H1 (cell line): Measurements from ENCODE around the gene NT5E. TPM values are rescaled to one million over a fixed set of nuclear protein-coding genes. Genes with fewer than 3 reads are reported as not detected.

Experiments
- CTCF ChIA-PET: fragments of 300-600 bp; sonication (Branson Sonifier 250); formaldehyde crosslinking; loops from one replicate; lab custom pipeline; 2021; ENCODE audit not compliant: partially characterized antibody; lab: Charles Lee
- POLR2A ChIA-PET: fragments of 300-600 bp; sonication (Branson Sonifier 250); formaldehyde crosslinking; loops from one replicate; lab custom pipeline; 2021; ENCODE audit warnings: inconsistent platforms; ENCODE audit not compliant: partially characterized antibody; lab: Charles Lee
- DNase-seq, 2 experiments: peaks; one replicate each; pipeline versions ENCODE4 v3.0.0 to v3.0.0-alpha.2; 2010 to 2022; ENCODE audit warnings: low spot score in 2 of 2, low read depth in 1 of 2, mixed read lengths in 1 of 2
- FAIRE-seq: peaks from 2 replicates; lab custom pipeline; 2011; peaks lifted over from hg19 to GRCh38; lab: Jason Lieb, UNC
- H2AFZ ChIP-seq: 2 replicates; pipeline ENCODE4 v1.8.1; 2012; ENCODE audit warnings: low read length, inconsistent platforms
- H2AK5ac ChIP-seq: 2 replicates; pipeline ENCODE4 v1.6.1; 2013; ENCODE audit warnings: low read depth, low read length
- H2BK120ac ChIP-seq: replicated peaks from 2 replicates; pipeline ENCODE3; 2013; ENCODE audit warnings: low read depth, low read length, inconsistent platforms
- H2BK12ac ChIP-seq: 2 replicates; pipeline ENCODE4 v1.6.1; 2013; ENCODE audit warnings: low read depth, low read length
- H2BK15ac ChIP-seq: 2 replicates; pipeline ENCODE4 v1.6.1; 2013; ENCODE audit warnings: low read length
- H2BK20ac ChIP-seq: 2 replicates; pipeline ENCODE4 v1.6.1; 2013; ENCODE audit warnings: low read length
- H2BK5ac ChIP-seq: 2 replicates; pipeline ENCODE4 v1.6.1; 2013; ENCODE audit warnings: low read depth, low read length
- H3K14ac ChIP-seq: 2 replicates; pipeline ENCODE4 v1.6.1; 2013; ENCODE audit warnings: inconsistent platforms; ENCODE audit not compliant: insufficient read length
- H3K18ac ChIP-seq: 2 replicates; pipeline ENCODE4 v1.6.1; 2013; ENCODE audit warnings: low read length; ENCODE audit errors: extremely low read depth
- H3K23ac ChIP-seq: 2 replicates; pipeline ENCODE4 v1.6.1; 2013; ENCODE audit warnings: inconsistent platforms; ENCODE audit not compliant: insufficient read length
- H3K23me2 ChIP-seq: 2 replicates; pipeline ENCODE4 v1.6.1; 2013; ENCODE audit warnings: low read depth, low read length
- H3K27ac ChIP-seq: 2 replicates; pipeline ENCODE4 v1.6.1; 2011; ENCODE audit warnings: low read depth, low read length, inconsistent platforms
- H3K27me3 ChIP-seq, 4 experiments: replicated peaks in 1 of 4; 1 replicate in 1 of 4; 2 replicates in 3 of 4; pipeline versions ENCODE4 v1.6.1 to v1.8.1; 2011 to 2013; ENCODE audit warnings: low read length in 3 of 4, mild to moderate bottlenecking in 3 of 4, inconsistent platforms in 2 of 4, mixed read lengths in 2 of 4, moderate library complexity in 1 of 4; ENCODE audit not compliant: control insufficient read depth in 3 of 4, insufficient read depth in 3 of 4; ENCODE audit errors: extremely low read depth in 1 of 4
- H3K36me3 ChIP-seq, 4 experiments: 2 replicates each; pipeline versions ENCODE4 v1.6.1 to v1.8.1; 2011 to 2013; ENCODE audit warnings: mild to moderate bottlenecking in 4 of 4, low read length in 3 of 4, moderate library complexity in 2 of 4, control low read depth in 1 of 4, inconsistent platforms in 1 of 4; ENCODE audit not compliant: insufficient read depth in 4 of 4, control insufficient read depth in 2 of 4
- H3K4ac ChIP-seq: replicated peaks from 2 replicates; pipeline ENCODE3; 2013; ENCODE audit warnings: low read length, low read depth, mixed read lengths, inconsistent platforms; ENCODE audit not compliant: insufficient read length
- H3K4me1 ChIP-seq, 4 experiments: replicated peaks in 1 of 4; 1 replicate in 1 of 4; 2 replicates in 3 of 4; pipeline versions ENCODE4 v1.6.1 to v1.8.1; 2011 to 2013; ENCODE audit warnings: low read length in 3 of 4, inconsistent platforms in 2 of 4, mixed read lengths in 1 of 4; ENCODE audit not compliant: insufficient read depth in 4 of 4, control insufficient read depth in 3 of 4
- H3K4me2 ChIP-seq, 2 experiments: 2 replicates each; pipeline versions ENCODE4 v1.6.1 to v1.8.1; 2011 to 2013; ENCODE audit warnings: low read depth in 2 of 2, low read length in 2 of 2, control low read depth in 1 of 2, inconsistent platforms in 1 of 2, mild to moderate bottlenecking in 1 of 2; ENCODE audit not compliant: insufficient read depth in 1 of 2
- H3K4me3 ChIP-seq, 4 experiments: fragments of 200-600, 300-600 bp in 1 of 4; sonication (generic), shearing (Covaris generic), sonication (Bioruptor Twin) in 1 of 4; 2 replicates each; pipeline versions ENCODE4 v1.5.1 to v1.8.1; 2011 to 2016; ENCODE audit warnings: low read length in 4 of 4, low read depth in 3 of 4, control low read depth in 2 of 4, inconsistent platforms in 2 of 4, mild to moderate bottlenecking in 2 of 4, mixed read lengths in 1 of 4, moderate library complexity in 1 of 4; ENCODE audit not compliant: insufficient read depth in 2 of 4; ENCODE audit errors: extremely low read depth in 1 of 4
- H3K56ac ChIP-seq: replicated peaks from 2 replicates; pipeline ENCODE3; 2013; ENCODE audit warnings: low read depth, mild to moderate bottlenecking, mixed read lengths, low read length, inconsistent platforms; ENCODE audit not compliant: insufficient read length
- H3K79me1 ChIP-seq: 2 replicates; pipeline ENCODE4 v1.6.1; 2013; ENCODE audit warnings: low read depth, low read length, control low read depth
- H3K79me2 ChIP-seq, 2 experiments: 2 replicates each; pipeline versions ENCODE4 v1.6.1 to v1.8.1; 2012 to 2013; ENCODE audit warnings: low read length in 2 of 2, mild to moderate bottlenecking in 2 of 2, inconsistent platforms in 1 of 2; ENCODE audit not compliant: insufficient read depth in 2 of 2, control insufficient read depth in 1 of 2
- H3K9ac ChIP-seq, 4 experiments: replicated peaks in 1 of 4; 1 replicate in 1 of 4; 2 replicates in 3 of 4; pipeline versions ENCODE4 v1.6.1 to v1.8.1; 2011 to 2013; ENCODE audit warnings: low read depth in 3 of 4, low read length in 3 of 4, control low read depth in 2 of 4, mild to moderate bottlenecking in 2 of 4, moderate library complexity in 2 of 4, inconsistent platforms in 1 of 4; ENCODE audit errors: extremely low read depth in 1 of 4
- H3K9me3 ChIP-seq, 2 experiments: 2 replicates each; pipeline versions ENCODE4 v1.6.1 to v1.8.1; 2012 to 2013; ENCODE audit warnings: mild to moderate bottlenecking in 2 of 2, moderate library complexity in 2 of 2, control low read depth in 1 of 2, inconsistent platforms in 1 of 2, low read depth in 1 of 2, low read length in 1 of 2, mixed read lengths in 1 of 2; ENCODE audit not compliant: insufficient read depth in 2 of 2
- H4K20me1 ChIP-seq, 2 experiments: replicated peaks in 1 of 2; 2 replicates each; pipeline versions ENCODE3 to v1.8.1; 2011 to 2013; ENCODE audit warnings: inconsistent platforms in 2 of 2, low read length in 2 of 2, mild to moderate bottlenecking in 1 of 2; ENCODE audit not compliant: insufficient read depth in 2 of 2, control insufficient read depth in 1 of 2
- H4K5ac ChIP-seq: 2 replicates; pipeline ENCODE4 v1.6.1; 2013; ENCODE audit warnings: low read length, low read depth, mixed read lengths, inconsistent platforms; ENCODE audit not compliant: insufficient read length
- H4K8ac ChIP-seq: 2 replicates; pipeline ENCODE4 v1.8.0; 2013; ENCODE audit warnings: mild to moderate bottlenecking, moderate library complexity, low read length, inconsistent platforms; ENCODE audit not compliant: insufficient read depth; ENCODE audit errors: extremely low read depth
- H4K91ac ChIP-seq: replicated peaks from 2 replicates; pipeline ENCODE3; 2013; ENCODE audit warnings: low read length, mixed read lengths, inconsistent platforms; ENCODE audit not compliant: insufficient read length
- CBX8 ChIP-seq: fragments of 300-800, 300-1000 bp; sonication (generic); IDR thresholded peaks from 2 replicates; pipeline ENCODE4 v1.7.1; 2016; ENCODE audit warnings: low read depth, low read length, borderline replicate concordance
- CREB1 ChIP-seq: IDR thresholded peaks from 2 replicates; pipeline ENCODE4 v1.6.1; 2012; ENCODE audit warnings: inconsistent platforms
- EGR1 ChIP-seq: IDR thresholded peaks from 2 replicates; pipeline ENCODE4 v1.6.1; 2011; ENCODE audit warnings: low read depth, low read length, borderline replicate concordance
- GTF2F1 ChIP-seq: IDR thresholded peaks from 2 replicates; pipeline ENCODE4 v1.6.1; 2012; ENCODE audit warnings: low read depth, low read length, improper control_type of control experiment, borderline replicate concordance
- HDAC2 ChIP-seq, 2 experiments: fragments of 300-600 bp in 1 of 2; sonication (generic) in 1 of 2; IDR thresholded peaks; 2 replicates each; pipeline ENCODE4 v1.6.1; 2011 to 2012; ENCODE audit warnings: low read depth in 2 of 2, low read length in 2 of 2, mild to moderate bottlenecking in 2 of 2, moderate library complexity in 2 of 2, borderline replicate concordance in 1 of 2, inconsistent platforms in 1 of 2
- MAX ChIP-seq: IDR thresholded peaks from 2 replicates; pipeline ENCODE4 v1.6.1; 2012; ENCODE audit warnings: inconsistent platforms
- RBBP5 ChIP-seq: IDR thresholded peaks from 2 replicates; pipeline ENCODE4 v1.7.1; 2012; ENCODE audit warnings: low read depth, mild to moderate bottlenecking, inconsistent platforms, low read length, moderate library complexity, borderline replicate concordance
- RNF2 ChIP-seq: fragments of 200-900, 300-1000 bp; sonication (generic); IDR thresholded peaks from 2 replicates; pipeline ENCODE4 v1.7.1; 2016; ENCODE audit warnings: borderline replicate concordance, low read depth, mild to moderate bottlenecking, antibody characterized with exemption, low read length; ENCODE audit not compliant: poor library complexity, severe bottlenecking; ENCODE audit errors: missing control alignments
- SP4 ChIP-seq: IDR thresholded peaks from 2 replicates; pipeline ENCODE4 v1.6.1; 2012; ENCODE audit warnings: low read length, inconsistent platforms
- SUZ12 ChIP-seq: fragments of 200-600 bp; sonication (generic); IDR thresholded peaks from 2 replicates; pipeline ENCODE4 v1.6.1; 2012; ENCODE audit warnings: mild to moderate bottlenecking, inconsistent platforms, low read length, moderate library complexity, mixed read lengths
- WGBS, 2 experiments: shearing (Covaris generic) in 1 of 2; methylation state at CpG; one replicate each; pipeline versions ENCODE4 v1.1.6 to v1.1.7; 2013 to 2015; ENCODE audit warnings: low lambda C conversion rate in 2 of 2, mixed read lengths in 2 of 2, inconsistent platforms in 1 of 2, low coverage in 1 of 2, missing lambda C conversion rate in 1 of 2; ENCODE audit not compliant: insufficient replicate concordance in 2 of 2, insufficient coverage in 1 of 2, insufficient read length in 1 of 2; ENCODE audit errors: extremely low coverage in 1 of 2, missing lambda C conversion rate in 1 of 2; 5-methylcytosine and 5-hydroxymethylcytosine counted together
- polyA plus RNA-seq, 7 experiments: library from polyadenylated mRNA; depleted of rRNA in 3 of 7; stranded (reverse) in 5 of 7; unstranded in 2 of 7; fragments of >200 nt in 5 of 7; fragments of 200-250 nt in 2 of 7; gene quantifications; 1 replicate in 5 of 7; 2 replicates in 1 of 7; 4 replicates in 1 of 7; pipeline versions ENCODE4 v1.2.1 to v1.2.3, GENCODE V29; 2011 to 2013; ENCODE audit warnings: missing spikeins in 2 of 7, mixed read lengths in 2 of 7
- total RNA-seq: library from RNA; stranded (reverse); fragmentation: NEBNext Ultra II Directional; extraction: Animal tissue kit (Norgen Biotek cat#: 25700); gene quantifications from 2 replicates; pipeline ENCODE4 v1.2.1, GENCODE V29; 2021
- TF ChIP-seq, protein P1 (sequence below): IDR thresholded peaks from 2 replicates; pipeline ENCODE4 v1.6.1; 2011; ENCODE audit warnings: low read depth, mild to moderate bottlenecking, low read length; ENCODE audit not compliant: insufficient read depth

Gene NT5E
- total and polyA plus RNA-seq, 2 of the 8 experiments (the other 6 are each of a cell fraction or from before 2014, with no cell fraction given), result 0.74 to 1.5 TPM

GRCh38 chr6:85464722-85465150 is 14.9 kb downstream of the NT5E start:
- 78% methylated on average over 4 of the region's 4 CpGs; no CpG with 5 or more reads in 1 of the 2 experiments for WGBS, 2 experiments
- H4K5ac ChIP-seq, result no peak overlapping the region
- H3K79me2 ChIP-seq, result no peaks in the 10 kb centered on the region
- FAIRE-seq, result no peak
- H3K27me3 ChIP-seq, result no peaks in the 10 kb centered on the region
- no peak overlapping the region for H2AFZ ChIP-seq
- no peak overlapping the region for H4K91ac ChIP-seq
- no peaks in the 10 kb centered on the region for H3K36me3 ChIP-seq
- H3K23me2 ChIP-seq, result no peaks in the 10 kb centered on the region
- no peak overlapping the region for H4K8ac ChIP-seq
- POLR2A ChIA-PET, result no interaction called here
- TF ChIP-seq SP4, result no peak
- TF ChIP-seq SUZ12, result no peak
- TF ChIP-seq CREB1, result no peak
- no peak for TF ChIP-seq CBX8
- TF ChIP-seq, protein P1, sequence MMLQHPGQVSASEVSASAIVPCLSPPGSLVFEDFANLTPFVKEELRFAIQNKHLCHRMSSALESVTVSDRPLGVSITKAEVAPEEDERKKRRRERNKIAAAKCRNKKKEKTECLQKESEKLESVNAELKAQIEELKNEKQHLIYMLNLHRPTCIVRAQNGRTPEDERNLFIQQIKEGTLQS, result no peak
- no peak for TF ChIP-seq MAX
- TF ChIP-seq GTF2F1, result no peak
- no peak for TF ChIP-seq RBBP5
- no peak for TF ChIP-seq HDAC2 (IDR thresholded peaks at IDR 0.05; ENCODE audit: borderline replicate concordance in 1 of 2, low read depth in 2 of 2, low read length in 2 of 2)
- no peak for TF ChIP-seq RNF2
- TF ChIP-seq EGR1, result no peak
- TF ChIP-seq, all 59 proteins: peak for 0
- H3K23ac ChIP-seq, result no peak overlapping the region
- H2BK12ac ChIP-seq, result no peak overlapping the region
- H2BK20ac ChIP-seq, result no peak overlapping the region
- H2AK5ac ChIP-seq, result no peak overlapping the region
- no peak overlapping the region for H3K56ac ChIP-seq
- H2BK120ac ChIP-seq, result no peak overlapping the region
- no peak overlapping the region for H3K9ac ChIP-seq
- no peak overlapping the region for H3K27ac ChIP-seq
- H3K4me3 ChIP-seq, result no peak overlapping the region
- CTCF ChIA-PET, result interaction anchor here (1.6 to 10.5 kb wide), 3 partner anchors 12 to 82 kb away, joined by 3 to 99 read pairs (median 10); no protein-coding TSS in a partner anchor
- H3K4ac ChIP-seq, result no peak overlapping the region
- H2BK5ac ChIP-seq, result no peak overlapping the region
- no peaks in the 10 kb centered on the region for H3K79me1 ChIP-seq
- H3K4me2 ChIP-seq, result no peak overlapping the region
- DNase-seq, result no peak
- H3K9me3 ChIP-seq, result no peaks in the 10 kb centered on the region
- 0 out of 7 replicates have a peak, but pooled peaks cover 0 to 4% (median 0%) of the 10 kb centered on the region in 4 experiments for H3K4me1 ChIP-seq
- H2BK15ac ChIP-seq, result no peak overlapping the region
- no peak overlapping the region for H3K14ac ChIP-seq
- H4K20me1 ChIP-seq, result no peaks in the 10 kb centered on the region
- no peak overlapping the region for H3K18ac ChIP-seq
